Neural crest cell (in vitro differentiated cells): ENCODE results near the gene BABAM2. TPM values are rescaled to one million over a fixed set of nuclear protein-coding genes. Genes with fewer than 3 reads are reported as not detected.

ENCODE experiments used
- DNase-seq: peaks from one replicate; pipeline ENCODE4 v3.0.0; 2021; ENCODE audit warnings: low read depth, mixed read lengths, low spot score
- H3K27ac Mint-ChIP-seq: one replicate; pipeline ENCODE4 v1.8.0; 2021; ENCODE audit warnings: mild to moderate bottlenecking, mixed read lengths; ENCODE audit not compliant: unreplicated experiment
- H3K27me3 Mint-ChIP-seq: 2 replicates; pipeline ENCODE4 v1.8.0; 2021; ENCODE audit warnings: low read depth, mild to moderate bottlenecking, mixed read lengths
- H3K36me3 Mint-ChIP-seq: 2 replicates; pipeline ENCODE4 v1.8.0; 2021; ENCODE audit warnings: low read depth, mild to moderate bottlenecking, mixed read lengths
- H3K4me1 Mint-ChIP-seq: 2 replicates; pipeline ENCODE4 v1.8.0; 2021; ENCODE audit warnings: mixed read lengths
- H3K4me3 Mint-ChIP-seq: one replicate; pipeline ENCODE4 v1.8.0; 2021; ENCODE audit warnings: mild to moderate bottlenecking, mixed read lengths
- H3K9me3 Mint-ChIP-seq: 2 replicates; pipeline ENCODE4 v1.8.0; 2021; ENCODE audit warnings: mixed read lengths
- total RNA-seq: library from RNA; stranded (reverse); gene quantifications from 2 replicates; pipeline ENCODE4 v1.2.1, GENCODE V29; 2021
- TF ChIP-seq, protein P1 (sequence below): fragments of 200-600 bp; sonication (generic); conservative IDR thresholded peaks from 2 replicates; pipeline ENCODE4 v1.5.0; 2021; ENCODE audit warnings: antibody characterized with exemption, mild to moderate bottlenecking

The BABAM2 gene
- total RNA-seq, 1 donor from 2014 or later, result 28.6 TPM

DNA sequence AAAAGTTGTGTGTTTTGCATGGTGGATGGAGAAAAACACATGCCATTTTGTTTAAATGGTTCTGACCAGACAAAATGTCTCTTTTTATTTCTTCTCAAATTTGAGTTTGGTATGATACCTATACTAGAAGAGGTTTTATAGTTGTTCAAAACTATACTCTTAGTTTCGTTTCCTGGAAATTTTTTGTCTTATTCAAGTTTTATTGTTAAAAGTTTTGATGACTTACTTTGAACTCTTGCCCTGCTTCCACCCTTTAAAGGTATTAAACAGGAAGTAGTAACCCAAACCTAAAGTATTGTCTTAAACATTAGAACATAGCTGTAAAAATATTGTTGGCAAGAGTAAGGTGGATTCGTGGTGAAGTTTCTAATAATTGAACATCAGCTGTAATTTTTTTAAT is 98.2 kb downstream of the BABAM2 start:
- H3K27ac Mint-ChIP-seq, result no peak overlapping the region
- TF ChIP-seq, protein P1, sequence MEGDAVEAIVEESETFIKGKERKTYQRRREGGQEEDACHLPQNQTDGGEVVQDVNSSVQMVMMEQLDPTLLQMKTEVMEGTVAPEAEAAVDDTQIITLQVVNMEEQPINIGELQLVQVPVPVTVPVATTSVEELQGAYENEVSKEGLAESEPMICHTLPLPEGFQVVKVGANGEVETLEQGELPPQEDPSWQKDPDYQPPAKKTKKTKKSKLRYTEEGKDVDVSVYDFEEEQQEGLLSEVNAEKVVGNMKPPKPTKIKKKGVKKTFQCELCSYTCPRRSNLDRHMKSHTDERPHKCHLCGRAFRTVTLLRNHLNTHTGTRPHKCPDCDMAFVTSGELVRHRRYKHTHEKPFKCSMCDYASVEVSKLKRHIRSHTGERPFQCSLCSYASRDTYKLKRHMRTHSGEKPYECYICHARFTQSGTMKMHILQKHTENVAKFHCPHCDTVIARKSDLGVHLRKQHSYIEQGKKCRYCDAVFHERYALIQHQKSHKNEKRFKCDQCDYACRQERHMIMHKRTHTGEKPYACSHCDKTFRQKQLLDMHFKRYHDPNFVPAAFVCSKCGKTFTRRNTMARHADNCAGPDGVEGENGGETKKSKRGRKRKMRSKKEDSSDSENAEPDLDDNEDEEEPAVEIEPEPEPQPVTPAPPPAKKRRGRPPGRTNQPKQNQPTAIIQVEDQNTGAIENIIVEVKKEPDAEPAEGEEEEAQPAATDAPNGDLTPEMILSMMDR, result no peak
- no peaks in the 10 kb centered on the region for H3K27me3 Mint-ChIP-seq
- H3K4me3 Mint-ChIP-seq, result no peak overlapping the region
- peaks cover 4% of the 10 kb centered on the region for H3K36me3 Mint-ChIP-seq
- peaks cover 2% of the 10 kb centered on the region for H3K9me3 Mint-ChIP-seq
- H3K4me1 Mint-ChIP-seq, result peaks cover 6% of the 10 kb centered on the region
- DNase-seq, result no peak

DNA sequence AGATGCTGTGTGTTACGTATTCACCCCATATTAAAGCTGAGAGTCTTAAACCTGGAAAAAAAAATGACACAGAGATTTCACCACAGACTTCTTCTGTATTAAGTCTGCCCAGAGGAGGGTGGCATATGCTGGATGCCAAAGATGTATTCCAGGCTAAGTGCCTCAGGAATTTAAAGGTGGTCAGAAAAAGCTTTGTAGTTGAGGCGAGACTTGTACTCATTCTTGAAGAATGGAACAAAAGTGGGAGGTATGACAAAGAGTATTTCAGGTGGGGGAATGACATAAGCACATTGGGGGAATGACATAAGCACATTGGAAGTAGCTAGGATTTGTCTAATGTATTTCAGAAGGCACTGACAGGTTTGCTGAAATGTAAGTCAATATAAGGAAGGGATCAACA is 98.6 kb downstream of the BABAM2 start:
- DNase-seq, result no peak

DNA sequence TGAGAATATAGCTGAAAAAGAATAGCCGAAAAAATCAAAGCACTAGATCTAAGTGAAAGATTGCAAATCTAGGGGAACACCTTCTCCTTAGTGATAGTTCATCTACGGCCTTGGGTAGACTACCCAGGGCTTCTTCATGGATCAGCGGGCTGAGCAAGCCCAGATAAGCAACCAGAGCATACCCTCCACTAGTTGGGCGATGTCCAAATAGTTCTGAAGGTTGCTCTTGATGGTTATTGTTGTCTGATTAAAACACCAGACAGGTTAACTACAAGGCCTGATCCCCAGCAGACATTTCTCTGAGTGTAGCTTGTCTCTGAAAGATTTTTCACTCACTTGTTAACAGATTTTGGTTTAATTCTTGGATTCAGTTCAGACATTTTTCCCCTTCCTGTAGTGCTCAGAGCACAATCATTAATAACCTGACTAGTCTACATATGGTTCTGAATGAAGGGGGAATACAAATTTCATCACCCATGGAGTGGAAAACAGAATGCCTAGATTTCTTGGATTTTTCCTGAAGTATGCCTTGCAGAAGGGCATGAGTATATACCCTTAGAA is 99.6 kb downstream of the BABAM2 start:
- H3K27me3 Mint-ChIP-seq, result no peaks in the 10 kb centered on the region
- peaks cover 5% of the 10 kb centered on the region for H3K9me3 Mint-ChIP-seq
- TF ChIP-seq, protein P1, result no peak
- DNase-seq, result no peak
- H3K4me1 Mint-ChIP-seq, result peaks cover 6% of the 10 kb centered on the region
- H3K4me3 Mint-ChIP-seq, result no peak overlapping the region
- H3K36me3 Mint-ChIP-seq, result peaks cover 11% of the 10 kb centered on the region
- no peak overlapping the region for H3K27ac Mint-ChIP-seq

More for the DNA sequence above, 98.6 kb downstream of the BABAM2 start:
- Mint-ChIP-seq H3K36me3 (peaks cover 4% of the 10 kb centered on the region), H3K4me3 (no peak overlapping the region), H3K27me3 (no peaks in the 10 kb centered on the region), H3K4me1 (peaks cover 6% of the 10 kb centered on the region), H3K9me3 (peaks cover 2% of the 10 kb centered on the region), H3K27ac (no peak overlapping the region)
- TF ChIP-seq, protein P1, result no peak

DNA sequence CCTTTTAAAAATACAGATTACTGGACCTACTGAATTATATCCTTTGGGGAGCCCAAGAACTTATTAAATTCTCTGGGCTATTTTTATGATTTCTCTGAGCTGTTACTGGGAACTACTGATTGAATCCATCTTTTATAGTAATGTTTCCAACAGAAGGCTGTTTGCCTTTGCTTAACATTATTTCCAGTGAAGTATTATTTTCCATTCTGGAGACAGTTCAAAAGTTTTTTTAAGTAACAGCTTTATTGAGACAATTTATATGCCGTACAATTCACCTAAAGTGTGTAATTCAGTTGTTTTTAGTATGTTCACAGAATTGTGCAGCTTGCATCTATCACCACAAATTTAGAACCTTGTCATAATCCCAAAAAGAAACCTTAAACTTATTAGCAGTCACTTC is 100.6 kb downstream of the BABAM2 start:
- Mint-ChIP-seq H3K9me3 (peaks cover 7% of the 10 kb centered on the region), H3K27me3 (no peaks in the 10 kb centered on the region), H3K4me3 (no peak overlapping the region), H3K27ac (no peak overlapping the region), H3K36me3 (peaks cover 17% of the 10 kb centered on the region), H3K4me1 (peaks cover 6% of the 10 kb centered on the region)
- DNase-seq, result no peak
- TF ChIP-seq, protein P1, result no peak

DNA sequence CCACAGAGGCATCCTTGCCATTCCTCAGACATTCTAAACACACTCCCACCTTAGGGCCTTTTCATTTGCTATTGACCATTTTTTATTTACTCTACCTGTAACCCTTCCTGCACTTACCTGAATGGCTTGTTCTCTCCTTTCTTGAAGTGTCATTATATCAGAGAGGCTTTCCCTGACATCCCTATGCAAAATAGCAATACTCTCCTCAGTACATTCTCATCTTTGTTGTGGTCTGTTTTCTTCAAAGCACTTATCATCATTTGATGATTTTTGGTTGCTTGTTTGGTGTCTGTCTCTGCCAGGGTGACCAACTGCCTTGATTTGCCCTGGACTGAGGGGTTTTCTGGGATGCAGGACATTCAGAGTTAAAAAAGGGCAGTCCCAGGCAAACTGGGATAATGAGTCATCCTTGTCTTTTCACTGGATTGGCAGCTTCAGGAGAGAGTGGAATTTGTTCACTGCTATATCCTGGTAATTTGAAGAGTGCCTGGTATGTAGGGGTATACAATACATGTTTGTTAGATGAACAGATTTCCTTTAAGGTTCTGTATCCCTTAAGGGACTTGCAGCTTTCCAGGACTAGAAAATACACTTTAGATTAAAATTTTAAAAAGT is 102.4 kb downstream of the BABAM2 start:
- DNase-seq, result no peak

More for the DNA sequence above, 102.4 kb downstream of the BABAM2 start:
- TF ChIP-seq, protein P1, result no peak
- Mint-ChIP-seq H3K27ac (no peak overlapping the region), H3K4me1 (peaks cover 6% of the 10 kb centered on the region), H3K9me3 (peaks cover 7% of the 10 kb centered on the region), H3K36me3 (peaks cover 19% of the 10 kb centered on the region), H3K4me3 (no peak overlapping the region), H3K27me3 (no peaks in the 10 kb centered on the region)
